Activated T-cell treated with anti-CD3 and anti-CD28 coated beads for 4 hours (primary cell): ENCODE results near the gene RBM20.
"Not testable (repeated sequence)": the region's sequence is repeated elsewhere in the genome, so short reads cannot be mapped to it uniquely, and the experiment has no call there.

Experiments
- DNase-seq: peaks from one replicate; pipeline ENCODE4 v3.0.0-alpha.2; 2020

Gene RBM20

DNA sequence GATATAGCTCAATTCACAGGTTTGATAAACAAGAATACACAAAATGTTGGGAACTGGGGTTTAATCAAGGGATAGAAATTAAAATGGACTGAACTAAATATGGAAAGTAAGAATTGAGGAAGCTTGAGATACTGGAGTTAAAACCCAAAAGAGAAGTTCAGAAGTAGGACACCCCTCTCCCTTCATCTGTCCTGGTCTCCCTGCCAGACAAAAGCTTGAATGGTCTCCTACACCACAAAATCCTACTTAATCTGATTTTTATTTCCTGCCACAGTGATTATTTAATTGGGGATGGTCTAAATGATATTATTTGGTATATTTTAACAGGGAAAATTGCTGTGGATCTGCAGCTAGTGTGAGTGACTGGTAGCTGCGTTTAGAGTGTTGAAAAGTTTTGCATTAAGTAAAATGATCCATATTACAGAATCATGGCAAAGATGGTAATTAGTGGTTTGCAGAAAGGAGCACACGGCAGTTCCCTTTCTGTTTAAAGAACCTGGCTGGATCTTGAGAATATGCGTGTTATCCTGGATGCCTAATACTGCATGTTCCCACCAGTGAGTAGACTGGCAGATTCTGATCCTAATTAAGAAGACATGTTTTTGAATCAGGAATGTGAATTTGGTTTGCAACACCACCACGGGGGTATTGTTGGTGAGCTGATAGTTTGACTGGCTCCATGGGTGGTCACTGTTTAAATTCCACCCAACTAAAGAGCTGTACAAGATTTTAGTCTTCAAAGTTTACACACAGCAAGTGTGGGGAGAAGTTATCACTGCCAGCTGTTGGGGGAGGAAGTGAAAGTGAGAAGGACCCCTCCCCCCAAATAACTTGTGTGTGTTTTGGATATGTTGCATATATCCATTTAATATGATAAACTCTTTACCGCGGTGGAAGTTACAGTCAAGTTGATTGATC, 5.5 kb downstream of the RBM20 start:
- no peak for DNase-seq

GRCh38 chr10:110650265-110650668, 6.1 kb downstream of the RBM20 start:
- DNase-seq, result no peak

GRCh38 chr10:110651044-110651958, 7.2 kb downstream of the RBM20 start:
- no peak for DNase-seq

- no peak for DNase-seq
Observed at GRCh38 chr10:110652475-110653118, 8.5 kb downstream of the RBM20 start.

DNA sequence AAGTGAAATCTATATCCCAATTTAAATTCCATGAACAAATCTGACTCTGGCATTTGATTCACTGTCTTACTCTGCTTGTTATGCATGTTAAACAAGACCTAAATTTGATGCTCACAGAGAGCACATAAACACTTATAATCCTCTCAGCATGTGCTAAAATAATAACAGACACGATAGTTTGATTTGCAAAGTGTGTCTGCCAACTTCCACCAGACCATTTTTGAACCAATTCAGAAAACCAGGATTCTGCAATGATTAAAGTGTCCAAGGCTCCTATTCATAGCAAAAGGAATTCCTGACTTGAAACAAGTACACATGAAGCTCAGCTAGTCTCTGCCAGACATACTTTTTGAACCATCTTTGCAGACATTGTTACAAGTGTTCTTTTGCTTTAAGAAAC, 11.2 kb downstream of the RBM20 start:
- no peak for DNase-seq

DNA sequence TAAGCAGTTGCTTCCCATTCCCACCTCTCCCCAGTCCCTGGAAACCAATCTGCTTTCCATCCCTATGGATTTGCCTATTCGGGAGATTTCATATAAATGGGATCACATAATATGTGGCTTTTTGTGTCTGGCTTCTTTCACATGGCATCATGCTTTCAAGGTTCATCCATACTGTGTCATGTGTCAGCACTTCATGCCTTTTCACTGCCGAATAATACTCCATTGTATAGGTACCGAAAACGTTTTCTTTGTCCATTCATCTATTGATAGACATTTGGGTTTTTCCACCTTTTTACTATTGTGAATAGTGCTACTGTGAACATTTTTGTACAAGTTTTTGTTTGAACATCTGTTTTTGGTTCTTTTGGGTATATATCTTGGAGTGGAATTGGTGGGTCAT, 12.5 kb downstream of the RBM20 start:
- DNase-seq, result no peak

DNA sequence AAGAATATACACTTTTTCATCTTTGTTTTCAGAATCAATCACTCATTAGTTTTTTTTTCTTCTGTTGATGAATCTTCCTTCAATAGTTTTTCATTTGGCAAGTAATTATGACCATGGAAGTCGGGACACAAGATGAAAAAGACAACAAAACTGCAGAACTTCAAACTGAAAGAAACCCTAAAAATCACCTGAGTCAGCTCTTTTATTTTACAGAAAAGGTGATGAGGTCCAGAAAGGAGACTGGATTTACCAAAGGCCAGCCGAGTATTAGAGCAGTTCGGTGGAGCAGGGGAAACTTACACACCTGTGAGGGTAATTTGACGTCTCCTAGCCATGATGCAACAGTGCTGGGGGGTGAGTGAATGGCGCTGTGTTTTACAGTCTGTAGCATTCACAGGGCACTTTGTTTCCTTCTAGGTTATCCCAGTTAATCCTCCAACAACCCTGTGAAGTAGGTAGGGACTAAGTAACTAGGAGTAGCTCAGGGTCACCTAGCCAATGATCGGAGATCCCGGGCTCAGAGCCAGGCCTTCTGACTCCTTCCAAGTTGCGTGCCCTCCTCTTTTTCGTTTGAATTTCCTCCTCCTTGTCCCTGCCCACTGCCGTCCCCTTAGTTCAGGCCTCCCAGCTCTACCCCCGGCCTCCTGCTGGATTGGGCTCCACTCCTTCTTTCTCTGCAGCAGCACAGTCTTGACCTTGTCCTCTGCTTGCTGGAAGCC, 14.0 kb downstream of the RBM20 start:
- DNase-seq, result no peak

- no peak for DNase-seq
Observed at GRCh38 chr10:110659558-110659957, 15.4 kb downstream of the RBM20 start.

GRCh38 chr10:110660289-110660688, 16.2 kb downstream of the RBM20 start:
- not testable (repeated sequence) for DNase-seq

- no peak for DNase-seq
Observed at GRCh38 chr10:110661292-110661691, 17.2 kb downstream of the RBM20 start.

DNA sequence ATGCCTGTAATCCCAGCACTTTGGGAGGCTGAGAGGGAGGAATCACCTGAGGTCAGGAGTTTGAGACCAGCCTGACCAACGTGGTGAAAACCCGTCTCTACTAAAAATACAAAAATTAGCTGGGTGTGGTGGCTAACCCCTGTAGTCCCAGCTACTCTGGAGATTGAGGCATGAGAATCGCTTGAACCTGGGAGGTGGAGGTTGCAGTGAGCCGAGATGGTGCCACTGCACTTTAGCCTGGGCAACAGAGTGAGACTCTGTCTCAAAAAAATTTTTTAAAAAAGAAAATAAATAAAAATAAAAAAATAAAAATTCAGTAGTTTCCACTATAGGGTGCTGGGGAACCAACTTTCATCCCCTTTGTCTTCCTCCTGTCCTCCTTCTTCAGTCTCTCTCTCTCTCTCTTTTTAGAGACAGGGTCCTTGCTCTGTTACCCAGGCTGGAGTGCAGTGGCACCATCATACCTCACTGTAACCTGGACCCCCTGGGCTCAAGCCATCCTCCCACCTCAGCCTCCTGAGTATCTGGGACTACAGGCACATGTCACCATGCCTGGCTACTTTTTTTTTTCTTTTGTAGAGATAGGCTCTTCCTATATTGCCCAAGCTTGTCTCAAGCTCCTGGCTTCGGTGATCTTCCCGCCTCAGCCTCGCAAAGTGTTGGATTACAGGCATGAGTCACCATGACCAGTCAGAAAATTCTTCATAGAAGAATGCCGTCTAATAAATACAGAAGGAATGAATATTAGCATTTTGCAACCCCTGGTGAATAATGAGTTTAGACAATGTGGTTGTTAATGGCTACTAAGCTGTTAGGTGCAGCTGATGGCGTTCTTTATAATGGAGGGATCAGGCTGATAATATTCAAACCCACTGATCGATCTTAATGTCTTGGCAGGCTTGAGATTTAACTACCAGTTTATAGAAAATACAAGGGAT, 20.6 kb downstream of the RBM20 start:
- DNase-seq, result no peak

DNA sequence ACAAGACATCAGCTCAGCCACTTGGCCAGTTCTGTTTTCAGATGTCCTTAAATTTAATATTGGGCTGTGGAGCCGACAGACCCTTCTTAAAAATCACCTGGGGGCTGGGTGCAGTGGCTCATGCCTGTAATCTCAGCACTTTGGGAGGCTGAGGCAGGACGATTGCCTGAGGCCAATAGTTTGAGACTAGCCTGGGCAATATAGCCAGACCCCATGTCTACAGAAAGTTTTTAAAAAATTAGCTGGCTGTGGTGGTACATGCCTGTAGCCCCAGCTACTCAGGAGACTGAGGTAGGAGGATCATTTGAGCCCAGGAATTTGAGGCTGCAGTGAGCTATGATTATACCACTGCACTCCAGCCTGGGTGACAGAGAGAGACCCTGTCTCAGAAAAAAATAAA, 22.1 kb downstream of the RBM20 start:
- not testable (repeated sequence) for DNase-seq

GRCh38 chr10:110666673-110667072, 22.5 kb downstream of the RBM20 start:
- no peak for DNase-seq

DNA sequence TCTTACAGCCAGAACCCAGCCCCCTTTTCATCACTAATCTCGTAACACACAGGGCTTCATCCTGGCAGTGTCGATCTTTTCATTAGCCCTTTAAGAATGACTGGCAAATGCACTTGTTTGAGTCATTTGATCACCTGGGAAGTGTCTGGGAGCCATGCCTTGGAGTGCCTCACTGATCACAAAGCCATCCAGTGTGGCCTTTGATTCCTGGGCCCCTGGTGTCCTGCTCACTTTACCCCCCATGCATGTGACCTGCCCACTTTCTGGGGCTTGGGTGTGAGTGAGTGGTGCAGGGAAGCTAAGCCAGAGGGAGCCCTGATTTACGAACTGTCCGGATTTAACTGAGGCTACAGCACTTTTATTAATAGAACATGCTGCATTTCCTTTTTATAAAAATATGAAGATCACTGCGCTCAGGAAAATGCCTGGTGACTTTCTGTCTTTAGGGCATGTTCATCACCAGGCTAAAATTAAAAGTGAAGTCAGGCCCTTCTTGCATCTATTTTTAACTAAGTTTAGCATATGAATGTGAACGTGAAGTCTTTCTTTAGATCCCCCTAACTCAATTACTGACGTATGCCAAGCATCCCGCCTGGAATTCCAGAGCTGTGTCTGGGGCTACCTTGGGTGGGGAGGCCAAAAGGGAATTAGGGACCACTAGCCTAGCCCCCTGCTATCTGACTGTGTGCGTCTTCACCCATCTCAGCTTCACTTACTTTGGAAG, 23.6 kb downstream of the RBM20 start:
- DNase-seq, result no peak

GRCh38 chr10:110668443-110668842, 24.3 kb downstream of the RBM20 start:
- no peak for DNase-seq

DNA sequence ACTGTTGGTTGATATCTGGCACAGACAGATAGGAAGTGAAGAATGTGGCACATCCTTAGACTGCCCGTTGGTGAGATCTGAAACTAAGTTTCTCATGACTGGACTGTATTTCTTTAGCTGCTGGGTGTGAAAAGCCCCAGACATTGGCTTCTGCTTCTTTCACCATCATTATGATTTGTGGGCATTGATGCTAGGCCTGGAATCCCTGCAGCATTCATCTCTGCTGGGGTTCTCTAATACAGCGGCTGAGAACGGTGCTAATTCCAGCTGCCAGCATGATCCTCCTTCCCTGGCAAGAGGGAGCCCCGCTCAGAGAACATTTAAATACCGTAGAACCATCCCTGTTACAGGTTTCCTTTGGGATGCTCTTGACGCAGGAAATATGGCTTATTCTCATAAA, 26.2 kb downstream of the RBM20 start:
- DNase-seq, result no peak

- DNase-seq, result peak; percentile 52
Observed at GRCh38 chr10:110671788-110672579, 27.8 kb downstream of the RBM20 start.

DNA sequence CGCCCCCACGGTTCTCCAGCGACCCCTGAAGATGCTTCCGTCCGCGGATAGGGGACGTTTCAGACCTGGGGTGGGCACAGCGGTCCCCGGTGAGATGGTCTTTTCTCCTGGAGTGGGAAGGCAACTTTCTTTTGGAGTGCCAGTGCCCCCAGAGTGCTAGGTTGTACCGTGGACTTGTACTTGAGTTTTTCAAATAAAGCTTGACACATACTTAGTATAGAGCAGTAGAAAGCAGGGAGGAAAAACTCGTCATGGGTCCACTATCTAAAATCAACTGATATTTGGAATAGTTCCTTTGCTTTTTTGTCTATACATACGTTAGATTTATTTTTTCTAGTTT, 28.4 kb downstream of the RBM20 start:
- no peak for DNase-seq

DNA sequence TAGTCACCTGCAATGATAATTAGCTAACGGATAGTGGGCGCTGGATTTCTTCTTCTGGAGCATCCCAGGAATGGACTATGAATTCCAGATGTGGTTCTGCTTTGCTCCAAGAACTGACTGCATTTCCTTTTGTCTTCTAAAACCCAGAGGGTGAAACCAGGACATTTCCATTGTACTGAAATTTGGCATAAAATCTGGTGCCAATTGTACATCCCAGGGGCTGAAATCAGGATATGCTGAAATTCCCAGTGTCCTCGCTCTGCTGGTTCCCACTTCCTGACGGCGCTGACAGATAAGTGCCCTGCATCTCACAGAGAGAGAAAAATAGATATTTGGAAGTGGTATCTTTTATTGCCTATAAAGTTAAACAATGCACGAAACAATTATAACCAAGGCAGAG, 31.9 kb downstream of the RBM20 start:
- DNase-seq, result no peak
